GM12878 (cell line): Measurements from ENCODE around the gene GNG13. TPM values are rescaled to one million over a fixed set of nuclear protein-coding genes. Genes with fewer than 3 reads are reported as not detected.

Experiments used
- ATAC-seq: fragments of 200-7000 bp; cut with Tn5 transposase; 3 replicates; pipeline ENCODE4 v1.9.1; 2020; ENCODE audit warnings: mild to moderate bottlenecking, moderate library complexity
- BruUV-seq: library from RNA; stranded (reverse); fragments of 400-500 nt; replicated peaks from 2 replicates; lab custom pipeline; 2021; lab: Mats Ljungman, UMichigan
- CTCF ChIA-PET: fragments of 300-600 bp; sonication (Branson Sonifier 250); formaldehyde crosslinking; extraction: SDS; loops from one replicate; lab custom pipeline; 2021; ENCODE audit warnings: inconsistent platforms; lab: Yijun Ruan, JAX
- POLR2A ChIA-PET: fragments of 350-600 bp; formaldehyde crosslinking; extraction: SDS; loops from one replicate; lab custom pipeline; 2021; ENCODE audit warnings: inconsistent platforms; lab: Charles Lee
- RAD21 ChIA-PET: fragments of 300-600 bp; sonication (Branson Sonifier 250); formaldehyde crosslinking; loops from one replicate; lab custom pipeline; 2023; ENCODE audit warnings: antibody characterized with exemption; ENCODE audit not compliant: unreplicated experiment; lab: Charles Lee
- SMC1A ChIA-PET: fragments of 300-600 bp; sonication (Branson Sonifier 250); formaldehyde crosslinking; loops from one replicate; lab custom pipeline; 2023; ENCODE audit not compliant: unreplicated experiment, uncharacterized antibody; lab: Charles Lee
- DNase-seq: peaks from one replicate; pipeline ENCODE4 v3.0.0-alpha.2; 2011; ENCODE audit warnings: low read depth, low spot score
- FAIRE-seq: peaks from 3 replicates; lab custom pipeline; 2011; peaks lifted over from hg19 to GRCh38; lab: Jason Lieb, UNC
- H2AFZ ChIP-seq: 2 replicates; pipeline ENCODE4 v1.6.0; 2011; ENCODE audit warnings: low read depth, low read length, control low read depth; ENCODE audit not compliant: control insufficient read depth
- H3K27ac ChIP-seq: 2 replicates; pipeline ENCODE4 v1.5.1; 2011; ENCODE audit warnings: control low read depth; ENCODE audit not compliant: control insufficient read depth, insufficient read depth
- H3K27me3 ChIP-seq, 2 experiments: replicated peaks in 1 of 2; 2 replicates each; pipeline versions ENCODE4 v1.6.0 to v1.6.1; 2011; ENCODE audit warnings: low read length in 1 of 2; ENCODE audit not compliant: control insufficient read depth in 2 of 2, insufficient read depth in 2 of 2
- H3K36me3 ChIP-seq, 2 experiments: 2 replicates each; pipeline ENCODE4 v1.5.1; 2011; ENCODE audit warnings: low read length in 1 of 2; ENCODE audit not compliant: control insufficient read depth in 2 of 2, insufficient read depth in 2 of 2
- H3K4me1 ChIP-seq: 2 replicates; pipeline ENCODE4 v1.6.1; 2011; ENCODE audit warnings: mild to moderate bottlenecking, low read length, moderate library complexity, mixed read lengths; ENCODE audit not compliant: control insufficient read depth, insufficient read depth
- H3K4me2 ChIP-seq: 2 replicates; pipeline ENCODE4 v1.6.0; 2011; ENCODE audit warnings: control low read depth; ENCODE audit not compliant: control insufficient read depth, insufficient read depth
- H3K4me3 ChIP-seq: fragments of 200-600 bp; sonication (generic); 2 replicates; pipeline ENCODE4 v1.5.1; 2016
- H3K79me2 ChIP-seq: 2 replicates; pipeline ENCODE4 v1.6.0; 2011; ENCODE audit warnings: low read length; ENCODE audit not compliant: control insufficient read depth, insufficient read depth
- H3K9ac ChIP-seq: 2 replicates; pipeline ENCODE4 v1.8.0; 2011; ENCODE audit warnings: low read length, control low read depth, mixed read lengths; ENCODE audit not compliant: control insufficient read depth, insufficient read depth
- H3K9me3 ChIP-seq: replicated peaks from 3 replicates; pipeline ENCODE4 v1.5.1; 2011; ENCODE audit warnings: mild to moderate bottlenecking, low read length; ENCODE audit not compliant: control insufficient read depth, insufficient read depth
- H4K20me1 ChIP-seq: 2 replicates; pipeline ENCODE4 v1.6.0; 2011; ENCODE audit not compliant: control insufficient read depth, insufficient read depth
- CBFB ChIP-seq: IDR thresholded peaks from 2 replicates; pipeline ENCODE4 v1.6.1; 2016; ENCODE audit warnings: antibody characterized with exemption, low read depth
- CHD1 ChIP-seq: IDR thresholded peaks from 2 replicates; pipeline ENCODE4 v1.6.1; 2012; ENCODE audit warnings: low read depth, low read length, improper control_type of control experiment
- CREB1 ChIP-seq: IDR thresholded peaks from 2 replicates; pipeline ENCODE4 v1.6.1; 2012; ENCODE audit warnings: low read depth, mild to moderate bottlenecking, inconsistent platforms
- HDGF ChIP-seq: fragments of 450-650 bp; IDR thresholded peaks from 2 replicates; pipeline ENCODE4 v1.6.1; 2016; ENCODE audit warnings: antibody characterized with exemption
- NFYB ChIP-seq: IDR thresholded peaks from 2 replicates; pipeline ENCODE4 v1.6.1; 2011; ENCODE audit warnings: low read depth, mild to moderate bottlenecking, low read length, improper control_type of control experiment, moderate library complexity; ENCODE audit not compliant: insufficient read depth
- PAX8 ChIP-seq: fragments of 450-650 bp; IDR thresholded peaks from 2 replicates; pipeline ENCODE4 v1.6.1; 2017; ENCODE audit warnings: mild to moderate bottlenecking, moderate library complexity
- RAD21 ChIP-seq: IDR thresholded peaks from 2 replicates; pipeline ENCODE4 v1.6.1; 2011; ENCODE audit warnings: mild to moderate bottlenecking, low read depth, low read length, moderate library complexity; ENCODE audit not compliant: insufficient read depth
- RUNX3 ChIP-seq: IDR thresholded peaks from 2 replicates; pipeline ENCODE4 v1.6.1; 2012; ENCODE audit warnings: low read length, inconsistent platforms
- SREBF2 ChIP-seq: IDR thresholded peaks from 2 replicates; pipeline ENCODE4 v1.6.1; 2012; ENCODE audit warnings: mild to moderate bottlenecking, low read length
- STAT3 ChIP-seq: IDR thresholded peaks from 2 replicates; pipeline ENCODE4 v1.6.1; 2011; ENCODE audit warnings: low read depth, low read length, improper control_type of control experiment
- ZBED1 ChIP-seq: IDR thresholded peaks from 2 replicates; pipeline ENCODE4 v1.6.1; 2016; ENCODE audit warnings: borderline replicate concordance
- ZNF384 ChIP-seq: IDR thresholded peaks from 2 replicates; pipeline ENCODE4 v1.6.1; 2012; ENCODE audit warnings: low read depth, mild to moderate bottlenecking, low read length, improper control_type of control experiment, borderline replicate concordance
- WGBS: methylation state at CpG from one replicate; pipeline ENCODE4 v1.1.6; 2016; ENCODE audit warnings: low lambda C conversion rate; ENCODE audit not compliant: insufficient replicate concordance, insufficient coverage; ENCODE audit errors: missing lambda C conversion rate; 5-methylcytosine and 5-hydroxymethylcytosine counted together
- in situ Hi-C: fragments of 300-500 bp; cut with MboI; formaldehyde crosslinking; loops from 9 replicates; pipeline ENCODE4 v1.14.3; 2018; ENCODE audit warnings: mixed read lengths
- intact Hi-C: fragments of 100-400 bp; cut with micrococcal nuclease; formaldehyde crosslinking; loops from one replicate; pipeline ENCODE4 v1.14.2; 2022; ENCODE audit not compliant: unreplicated experiment
- polyA plus RNA-seq, 11 experiments: library from polyadenylated mRNA; depleted of rRNA in 4 of 11; unstranded in 6 of 11; stranded (reverse) in 5 of 11; fragments of >200 nt; fragmentation: Nextera tagmentation in 4 of 11; fragmentation: Illumina TruSeq in 1 of 11; extraction: Ambion mirVana in 4 of 11; extraction: Trizol in 1 of 11; gene quantifications; 1 replicate in 1 of 11; 2 replicates in 10 of 11; pipeline versions ENCODE4 v1.2.1 to v1.2.3, GENCODE V29; 2011 to 2016; ENCODE audit warnings: inconsistent platforms in 2 of 11, missing spikeins in 2 of 11, low read depth in 1 of 11
- total RNA-seq, 4 experiments: library from RNA; depleted of rRNA in 3 of 4; stranded (reverse); fragments of >200 nt in 3 of 4; fragmentation: Illumina TruSeq in 1 of 4; extraction: Trizol in 1 of 4; gene quantifications; 2 replicates each; pipeline versions ENCODE4 v1.2.1 to v1.2.3, GENCODE V29; 2013 to 2021
- TF ChIP-seq, protein P1 (sequence below): fragments of 450-650 bp; formaldehyde crosslinking; IDR thresholded peaks from 2 replicates; pipeline ENCODE4 v1.5.0; 2022; ENCODE audit warnings: mild to moderate bottlenecking, missing genetic modification characterization

The GNG13 gene
- total and polyA plus RNA-seq, 10 of the 15 experiments (the other 5 are each of a cell fraction or from before 2014, with no cell fraction given) = not detected

GRCh38 chr16:763369-764183 is 37.0 kb downstream of the GNG13 start:
- TF ChIP-seq RAD21 = no peak
- TF ChIP-seq, all 136 proteins: peak for 0
- 52% methylated on average over 14 of the region's 21 CpGs for WGBS
- ChIA-PET RAD21 (no interaction called here), CTCF (no interaction called here), SMC1A (no interaction called here), POLR2A (no interaction called here)
- in situ Hi-C loops (no loop called here), intact Hi-C loops (no loop called here)
- ATAC-seq (no peak), FAIRE-seq (no peak), DNase-seq (no peak)
- BruUV-seq = no TSS peak
- no peaks in the 10 kb centered on the region for H3K27me3 ChIP-seq
- no peak overlapping the region for H3K9ac ChIP-seq
- no peak overlapping the region for H3K27ac ChIP-seq
- no peaks in the 10 kb centered on the region for H3K9me3 ChIP-seq
- H3K4me2 ChIP-seq = no peak overlapping the region
- no peaks in the 10 kb centered on the region for H3K36me3 ChIP-seq
- no peaks in the 10 kb centered on the region for H4K20me1 ChIP-seq
- no peaks in the 10 kb centered on the region for H3K79me2 ChIP-seq
- no peaks in the 10 kb centered on the region for H3K4me1 ChIP-seq
- no peak overlapping the region for H2AFZ ChIP-seq
- no peak overlapping the region for H3K4me3 ChIP-seq

DNA sequence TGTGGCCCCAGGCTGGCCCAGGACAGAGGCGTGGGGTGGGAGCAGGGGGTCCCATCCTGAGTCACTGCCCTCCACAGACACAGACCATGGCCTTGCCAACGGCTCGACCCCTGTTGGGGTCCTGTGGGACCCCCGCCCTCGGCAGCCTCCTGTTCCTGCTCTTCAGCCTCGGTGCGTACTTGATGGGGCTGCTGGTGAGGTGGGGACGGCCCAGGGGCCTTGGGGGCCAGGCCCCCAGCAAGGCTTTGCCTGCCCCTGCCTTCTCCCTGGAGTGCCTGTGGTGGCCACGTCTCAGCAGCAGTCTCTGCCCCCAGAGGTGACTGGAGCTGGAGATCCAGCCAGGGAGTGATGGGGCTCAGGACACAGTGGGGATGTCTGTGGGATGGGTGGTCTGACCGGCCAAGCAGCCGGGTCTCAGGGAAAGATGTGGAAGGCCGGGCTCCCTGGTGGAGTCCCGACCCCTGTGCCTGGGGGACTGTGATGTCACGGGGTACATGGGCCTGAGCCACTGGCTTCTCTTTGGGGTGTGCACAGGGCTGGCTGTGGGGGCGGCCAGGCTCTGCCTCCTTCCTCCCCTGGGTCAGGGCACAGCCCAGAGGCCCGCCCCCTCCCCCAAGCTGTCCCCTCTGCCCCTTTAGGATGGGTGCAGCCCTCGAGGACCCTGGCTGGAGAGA is 37.8 kb downstream of the GNG13 start:
- Histone ChIP-seq H3K79me2 (no peaks in the 10 kb centered on the region), H3K27ac (no peak overlapping the region), H3K4me1 (no peaks in the 10 kb centered on the region), H3K4me2 (no peak overlapping the region), H3K27me3 (no peaks in the 10 kb centered on the region), H3K4me3 (no peak overlapping the region), H2AFZ (no peak overlapping the region), H3K36me3 (no peaks in the 10 kb centered on the region), H4K20me1 (no peaks in the 10 kb centered on the region), H3K9me3 (no peaks in the 10 kb centered on the region), H3K9ac (no peak overlapping the region)
- no TSS peak for BruUV-seq
- CTCF ChIA-PET = no interaction called here
- DNase-seq (no peak), FAIRE-seq (no peak), ATAC-seq (no peak)
- in situ Hi-C loops (no loop called here), intact Hi-C loops (no loop called here)
- RAD21 ChIA-PET = no interaction called here
- POLR2A ChIA-PET = no interaction called here
- 26% methylated on average over 16 of the region's 17 CpGs for WGBS
- SMC1A ChIA-PET = no interaction called here
- TF ChIP-seq STAT3 = no peak
- TF ChIP-seq SREBF2 = no peak
- no peak for TF ChIP-seq CBFB
- no peak for TF ChIP-seq CHD1
- no peak for TF ChIP-seq CREB1
- no peak for TF ChIP-seq NFYB
- no peak for TF ChIP-seq ZBED1
- no peak for TF ChIP-seq PAX8
- TF ChIP-seq, protein P1, sequence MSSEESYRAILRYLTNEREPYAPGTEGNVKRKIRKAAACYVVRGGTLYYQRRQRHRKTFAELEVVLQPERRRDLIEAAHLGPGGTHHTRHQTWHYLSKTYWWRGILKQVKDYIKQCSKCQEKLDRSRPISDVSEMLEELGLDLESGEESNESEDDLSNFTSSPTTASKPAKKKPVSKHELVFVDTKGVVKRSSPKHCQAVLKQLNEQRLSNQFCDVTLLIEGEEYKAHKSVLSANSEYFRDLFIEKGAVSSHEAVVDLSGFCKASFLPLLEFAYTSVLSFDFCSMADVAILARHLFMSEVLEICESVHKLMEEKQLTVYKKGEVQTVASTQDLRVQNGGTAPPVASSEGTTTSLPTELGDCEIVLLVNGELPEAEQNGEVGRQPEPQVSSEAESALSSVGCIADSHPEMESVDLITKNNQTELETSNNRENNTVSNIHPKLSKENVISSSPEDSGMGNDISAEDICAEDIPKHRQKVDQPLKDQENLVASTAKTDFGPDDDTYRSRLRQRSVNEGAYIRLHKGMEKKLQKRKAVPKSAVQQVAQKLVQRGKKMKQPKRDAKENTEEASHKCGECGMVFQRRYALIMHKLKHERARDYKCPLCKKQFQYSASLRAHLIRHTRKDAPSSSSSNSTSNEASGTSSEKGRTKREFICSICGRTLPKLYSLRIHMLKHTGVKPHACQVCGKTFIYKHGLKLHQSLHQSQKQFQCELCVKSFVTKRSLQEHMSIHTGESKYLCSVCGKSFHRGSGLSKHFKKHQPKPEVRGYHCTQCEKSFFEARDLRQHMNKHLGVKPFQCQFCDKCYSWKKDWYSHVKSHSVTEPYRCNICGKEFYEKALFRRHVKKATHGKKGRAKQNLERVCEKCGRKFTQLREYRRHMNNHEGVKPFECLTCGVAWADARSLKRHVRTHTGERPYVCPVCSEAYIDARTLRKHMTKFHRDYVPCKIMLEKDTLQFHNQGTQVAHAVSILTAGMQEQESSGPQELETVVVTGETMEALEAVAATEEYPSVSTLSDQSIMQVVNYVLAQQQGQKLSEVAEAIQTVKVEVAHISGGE (CRISPR knock-in tag) = no peak
- TF ChIP-seq RUNX3 = no peak
- no peak for TF ChIP-seq HDGF
- TF ChIP-seq ZNF384 = no peak
